CD4-positive, alpha-beta T cell treated with Interleukin-1 beta for 1 hour (primary cell): Measurements from ENCODE around the gene DDX28.
"Not testable (repeated sequence)": the region's sequence is repeated elsewhere in the genome, so short reads cannot be mapped to it uniquely, and the experiment has no call there.

ENCODE experiments used
- DNase-seq, 2 donors: peaks; one replicate each; pipeline ENCODE4 v3.0.0-alpha.2; 2020 to 2022

The DDX28 gene

DNA sequence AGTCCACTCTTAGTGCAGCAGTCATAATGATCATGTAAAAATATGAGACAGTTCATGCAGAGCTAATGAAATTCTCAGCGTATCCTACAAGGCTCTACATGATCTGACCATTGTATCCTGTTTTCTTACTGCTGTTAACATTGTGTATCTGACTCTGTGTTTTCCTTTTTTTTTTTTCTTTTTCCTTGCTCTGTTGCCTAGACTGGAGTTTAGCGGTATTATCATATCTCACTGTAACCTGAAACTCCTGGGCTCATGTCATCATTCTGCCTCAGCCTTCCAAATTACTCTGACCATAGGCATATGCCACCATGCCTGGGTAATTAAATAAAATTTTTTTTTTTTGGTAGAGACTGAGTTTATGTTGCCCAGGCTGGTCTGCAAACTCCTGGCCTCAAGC, 12.2 kb upstream of the DDX28 start:
- no peak for DNase-seq

- no peak for DNase-seq
Observed at GRCh38 chr16:68033101-68033500, 10.1 kb upstream of the DDX28 start.

- DNase-seq: no peak
Observed at GRCh38 chr16:68031951-68032350, 8.9 kb upstream of the DDX28 start.

GRCh38 chr16:68030108-68030507, 7.1 kb upstream of the DDX28 start:
- not testable (repeated sequence) for DNase-seq

DNA sequence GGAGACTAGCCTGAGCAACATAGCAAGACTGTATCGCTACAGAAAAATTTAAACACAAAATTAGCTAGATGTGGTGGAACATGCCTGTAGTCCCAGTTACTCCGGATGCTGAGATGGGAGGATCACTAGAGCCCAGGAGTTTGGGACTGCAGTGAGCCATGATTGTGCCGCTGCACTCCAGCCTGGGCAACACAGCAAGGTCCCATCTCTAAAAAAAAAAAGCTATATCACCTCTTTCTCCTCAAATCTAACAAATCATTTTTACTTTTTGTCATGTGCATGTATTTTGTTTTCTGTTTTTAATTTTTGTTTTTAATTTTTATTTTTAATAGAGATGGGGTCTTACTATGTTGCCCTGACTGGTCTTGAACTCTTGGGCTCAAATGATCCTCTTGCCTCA, 6.0 kb upstream of the DDX28 start:
- DNase-seq: no peak

GRCh38 chr16:68022278-68022727, 729 bp downstream of the DDX28 start:
- no peak for DNase-seq

DNA sequence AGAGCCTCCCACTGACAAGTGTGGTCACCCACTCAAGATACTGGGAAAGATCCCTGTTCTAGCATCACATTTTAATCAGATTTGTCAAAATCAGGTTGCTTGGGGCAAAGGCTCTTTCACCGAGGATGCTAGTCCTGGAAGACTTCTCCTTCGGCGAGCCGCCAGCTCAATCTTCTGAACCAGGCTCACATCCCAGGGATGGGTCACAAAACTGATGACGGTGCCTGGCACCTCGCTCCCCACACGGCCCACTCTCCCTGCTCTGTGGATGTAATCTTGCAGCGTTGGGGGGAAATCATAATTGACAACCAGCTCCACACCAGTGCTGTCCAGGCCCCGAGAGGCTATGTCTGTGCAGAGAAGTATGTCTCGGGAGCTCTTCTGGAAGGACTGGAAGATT, 1.5 kb downstream of the DDX28 start:
- no peak for DNase-seq

DNA sequence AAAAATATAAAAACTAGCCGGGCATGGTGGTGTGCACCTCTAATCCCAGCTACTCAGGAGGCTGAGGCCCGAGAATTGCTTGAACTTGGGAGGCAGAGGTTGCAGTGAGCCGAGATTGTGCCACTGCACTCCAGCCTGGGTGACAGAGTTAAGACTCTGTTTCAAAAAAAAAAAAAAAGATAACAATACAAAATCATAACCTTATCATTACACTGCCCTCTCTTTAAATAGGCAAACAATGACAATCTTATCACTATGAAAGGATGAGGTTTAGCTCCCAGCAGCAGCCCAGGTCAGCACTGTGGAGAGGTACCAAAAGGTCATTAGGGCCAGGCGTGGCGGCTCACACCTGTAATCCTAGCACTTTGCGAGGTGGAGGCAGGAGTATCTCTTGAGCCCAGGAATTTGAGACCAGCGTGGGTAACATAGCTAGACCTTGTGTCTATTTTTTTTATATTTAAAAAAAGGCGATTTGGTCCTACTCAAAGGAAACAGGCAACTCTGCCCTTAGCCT, 3.8 kb downstream of the DDX28 start:
- DNase-seq: no peak

DNA sequence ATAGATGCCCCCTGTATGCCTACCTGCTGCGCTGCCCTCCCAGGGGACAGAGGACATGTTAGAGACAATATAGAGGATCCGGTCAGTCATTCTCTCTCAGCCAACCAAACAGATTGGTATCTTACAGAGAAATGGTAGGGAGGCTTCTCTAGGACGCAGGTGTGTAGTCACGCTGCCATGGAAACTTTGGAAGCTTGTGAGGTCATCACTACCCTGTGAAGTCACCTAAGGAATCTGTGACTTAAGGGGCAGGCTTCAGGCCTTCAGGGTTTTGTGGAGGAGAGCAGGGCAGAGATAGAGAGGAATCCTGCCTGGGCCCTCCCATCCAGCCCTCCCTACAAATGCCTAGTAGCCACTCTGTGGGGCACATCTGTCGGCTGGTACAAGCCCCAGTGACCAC, 7.4 kb downstream of the DDX28 start, which contains the start of gene DPEP2NB:
TSS of gene DPEP2NB (minus strand) at position 231 of the 400 bp plus-strand sequence. CDS start at position 90, 141 bp downstream.
- no peak for DNase-seq

DNA sequence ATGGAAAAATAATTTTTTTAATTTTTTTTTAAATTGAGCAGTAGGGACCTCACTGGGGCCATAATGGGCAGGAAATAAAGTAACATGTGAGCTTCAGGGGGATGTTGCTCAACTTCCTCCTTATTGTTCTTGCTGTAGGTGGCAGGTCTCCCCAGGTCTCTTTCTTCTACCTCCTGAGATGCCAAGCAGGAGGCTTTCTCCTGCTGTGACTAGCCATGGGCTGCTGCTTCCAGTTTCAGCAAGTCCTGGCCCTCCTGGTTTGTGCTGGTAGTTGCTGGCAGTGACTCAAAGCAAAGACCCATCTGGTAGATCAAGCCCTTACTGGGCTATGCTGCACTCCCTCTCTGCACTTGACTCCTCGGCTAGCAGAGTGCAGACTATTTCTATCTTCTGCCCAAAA, 9.6 kb downstream of the DDX28 start:
- DNase-seq: no peak

DNA sequence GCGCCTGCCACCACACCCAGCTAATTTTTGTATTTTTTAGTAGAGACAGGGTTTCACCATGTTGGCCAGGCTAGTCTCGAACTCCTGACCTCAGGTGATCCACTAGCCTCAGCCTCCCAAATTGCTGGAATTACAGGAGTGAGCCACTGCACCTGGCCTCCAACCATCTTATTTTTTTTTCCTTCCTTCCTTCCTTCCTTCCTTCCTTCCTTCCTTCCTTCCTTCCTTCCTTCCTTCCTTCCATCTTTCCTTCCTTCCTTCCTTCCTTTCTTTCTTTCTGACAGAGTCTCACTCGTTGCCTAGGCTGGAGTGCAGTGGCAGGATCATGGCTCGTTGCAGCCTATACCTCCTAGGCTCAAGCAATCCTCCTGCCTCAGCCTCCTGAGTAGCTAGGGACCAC, 13.2 kb downstream of the DDX28 start:
- not testable (repeated sequence) for DNase-seq

DNA sequence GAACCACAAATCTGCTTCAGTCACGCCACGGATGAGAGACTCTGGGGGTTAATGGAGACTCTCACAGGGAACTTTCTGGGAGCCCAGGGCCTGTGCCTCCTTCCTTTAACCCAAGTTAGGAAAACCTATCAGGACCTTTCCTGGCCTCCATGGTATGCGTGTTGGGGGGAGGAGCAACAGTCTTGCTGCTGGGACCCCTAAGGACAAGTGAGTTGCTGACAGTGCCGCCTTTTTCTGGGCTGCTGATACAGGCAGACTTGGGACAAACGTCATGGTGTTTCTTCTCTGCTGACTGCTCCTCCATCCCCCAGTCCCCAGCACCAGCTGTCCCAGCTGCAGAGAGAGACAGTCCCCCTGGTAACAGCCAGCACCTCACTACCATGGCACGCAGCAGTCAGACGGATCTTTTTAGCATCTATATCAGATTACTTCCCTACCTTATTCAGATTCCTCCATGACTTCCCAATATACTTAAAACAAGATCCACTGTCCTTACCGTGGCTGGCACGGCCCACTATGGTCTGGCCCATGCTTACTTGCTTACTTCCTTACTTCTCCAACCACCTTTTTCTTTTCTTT, 13.8 kb downstream of the DDX28 start:
- no peak for DNase-seq

DNA sequence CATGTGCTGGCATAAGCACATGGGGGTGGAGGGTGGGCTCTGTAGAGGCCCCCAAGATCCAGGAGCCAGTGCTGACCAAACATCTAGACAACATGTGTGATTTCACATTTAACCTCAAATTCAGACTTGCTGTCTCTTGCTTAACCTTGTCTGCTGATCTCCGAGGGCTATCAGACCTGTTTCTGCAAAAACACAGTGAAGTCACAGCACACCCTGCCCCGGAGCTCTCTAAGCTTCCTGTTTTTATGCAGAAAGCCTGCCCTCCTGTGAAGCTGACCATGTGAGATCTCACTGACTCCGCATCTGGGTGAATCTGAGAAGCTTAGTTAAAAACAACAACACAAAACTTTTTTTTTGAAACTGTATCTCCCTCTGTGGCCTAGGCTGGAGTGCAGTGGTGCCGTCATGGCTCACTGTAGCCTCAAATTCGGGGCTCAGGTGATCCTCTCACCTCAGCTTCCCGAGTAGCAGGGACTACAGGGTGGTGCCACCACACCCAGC, 17.2 kb downstream of the DDX28 start:
- peak; percentile 70 to 82 for DNase-seq

DNA sequence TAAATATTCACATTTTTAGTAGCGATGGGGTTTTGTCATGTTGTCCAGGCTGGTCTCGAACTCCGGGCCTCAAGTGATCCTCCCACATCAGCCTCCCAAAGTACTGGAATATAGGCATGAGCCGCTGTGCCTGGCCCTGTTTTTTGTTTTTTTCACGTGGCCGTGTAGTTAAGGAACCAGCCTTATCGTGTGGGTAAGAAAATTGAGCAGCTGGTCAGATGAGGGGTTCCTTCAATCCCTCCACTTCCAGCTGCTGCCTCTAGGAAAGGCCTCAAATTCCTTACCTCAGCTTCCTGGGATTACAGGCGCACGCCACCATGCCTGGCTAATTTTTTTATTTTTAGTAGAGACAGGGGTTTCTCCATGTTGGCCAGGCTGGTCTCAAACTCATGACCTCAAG, 17.8 kb downstream of the DDX28 start:
- no peak for DNase-seq

DNA sequence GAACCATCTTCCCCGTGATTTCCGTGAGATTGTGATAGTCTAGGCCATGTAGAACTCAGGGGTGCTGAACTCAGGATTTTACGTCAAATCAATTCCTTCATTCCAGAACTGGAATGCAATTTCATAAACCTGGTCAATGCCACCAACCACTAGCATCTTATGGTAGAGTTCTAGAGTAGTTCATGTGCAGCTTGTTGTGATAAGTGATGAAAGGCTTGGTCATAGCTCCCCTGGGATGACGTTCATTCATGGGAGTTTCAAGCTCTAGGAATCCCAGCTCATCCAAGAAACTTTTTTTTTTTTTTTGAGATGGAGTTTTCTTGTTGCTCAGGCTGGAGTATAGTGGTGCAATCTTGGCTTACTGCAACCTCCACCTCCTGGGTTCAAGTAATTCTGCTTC, 20.0 kb downstream of the DDX28 start:
- DNase-seq: no peak

GRCh38 chr16:68000450-68000849, 22.6 kb downstream of the DDX28 start:
- DNase-seq: peak in 1 of 2 donors; percentile 10

DNA sequence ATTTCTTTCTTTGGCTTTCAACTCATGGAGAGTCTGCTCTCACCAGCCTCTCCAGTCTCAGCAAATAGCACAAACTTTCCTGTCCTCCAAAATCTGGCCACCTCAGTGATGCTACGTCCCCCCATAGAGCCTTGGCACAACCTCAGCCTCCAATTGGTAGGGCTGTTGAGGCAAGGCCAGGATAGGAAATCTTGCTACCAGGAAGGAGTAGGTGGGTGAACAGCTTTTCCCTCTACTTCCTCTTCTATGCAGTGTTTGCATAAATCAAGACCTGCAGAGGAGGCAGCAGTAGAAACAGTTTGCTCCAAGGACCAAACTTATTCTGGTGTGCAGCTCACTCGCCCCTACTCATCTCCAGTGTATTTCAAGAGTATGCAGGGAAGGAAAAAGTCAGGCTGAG, 23.0 kb downstream of the DDX28 start:
- DNase-seq: no peak

DNA sequence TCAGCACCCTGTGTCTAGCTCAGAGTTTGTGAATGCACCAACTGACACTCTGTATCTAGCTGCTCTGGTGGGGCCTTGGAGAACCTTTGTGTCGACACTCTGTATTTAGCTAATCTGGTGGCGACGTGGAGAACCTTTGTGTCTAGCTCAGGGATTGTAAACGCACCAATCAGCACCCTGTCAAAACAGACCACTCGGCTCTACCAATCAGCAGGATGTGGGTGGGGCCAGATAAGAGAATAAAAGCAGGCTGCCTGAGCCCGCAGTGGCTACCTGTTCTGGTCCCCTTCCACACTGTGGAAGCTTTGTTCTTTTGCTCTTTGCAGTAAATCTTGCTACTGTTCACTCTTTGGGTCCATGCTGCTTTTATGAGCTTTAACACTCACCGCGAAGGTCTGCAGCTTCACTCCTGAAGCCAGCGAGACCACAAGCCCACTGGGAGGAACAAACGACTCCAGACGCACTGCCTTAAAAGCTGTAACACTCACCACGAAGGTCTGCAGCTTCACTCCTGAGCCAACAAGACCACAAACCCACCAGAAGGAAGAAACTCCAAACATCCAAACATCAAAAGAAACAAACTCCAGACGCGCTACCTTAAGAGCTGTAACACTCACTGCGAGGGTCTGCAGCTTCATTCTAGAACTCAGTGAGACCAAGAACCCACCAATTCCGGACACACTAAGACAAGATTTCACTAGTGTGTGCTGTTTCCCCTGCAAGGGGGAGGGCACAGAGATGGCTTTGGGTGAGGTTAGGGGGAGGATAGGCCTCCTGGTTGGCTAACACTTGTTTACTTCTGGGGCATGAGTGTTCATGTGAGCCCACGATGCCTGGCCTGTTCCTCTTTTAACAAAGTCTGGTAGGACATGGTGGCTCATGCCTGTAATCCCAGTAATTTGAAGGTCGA, 24.0 kb downstream of the DDX28 start, which contains the start of gene DPEP2:
TSS of gene DPEP2 (minus strand) at position 706 of the 910 bp plus-strand sequence. CDS start 6,272 bp downstream, outside the sequence.
- peak; percentile 60 to 70 for DNase-seq

DNA sequence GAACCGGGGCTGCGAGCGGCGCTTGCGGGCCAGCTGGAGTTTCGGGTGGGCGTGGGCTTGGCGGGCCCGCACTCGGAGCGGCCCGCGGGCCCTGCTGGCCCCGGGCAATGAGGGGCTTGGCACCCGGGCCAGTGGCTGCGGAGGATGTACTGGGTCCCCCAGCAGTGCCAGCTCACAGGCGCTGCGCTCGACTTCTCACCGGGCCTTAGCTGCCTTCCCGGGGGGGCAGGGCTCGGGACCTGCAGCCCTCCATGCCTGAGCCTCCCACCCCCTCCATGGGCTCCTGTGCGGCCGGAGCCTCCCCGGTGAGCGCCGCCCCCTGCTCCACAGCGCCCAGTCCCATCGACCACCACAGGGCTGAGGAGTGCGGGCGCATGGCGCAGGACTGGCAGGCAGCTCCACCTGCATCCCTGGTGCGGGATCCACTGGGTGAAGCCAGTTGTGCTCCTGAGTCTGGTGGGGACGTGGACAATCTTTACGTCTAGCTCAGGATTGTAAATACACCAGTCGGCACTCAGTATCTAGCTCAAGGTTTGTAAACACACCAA, 24.7 kb downstream of the DDX28 start:
- not testable (repeated sequence) for DNase-seq

DNA sequence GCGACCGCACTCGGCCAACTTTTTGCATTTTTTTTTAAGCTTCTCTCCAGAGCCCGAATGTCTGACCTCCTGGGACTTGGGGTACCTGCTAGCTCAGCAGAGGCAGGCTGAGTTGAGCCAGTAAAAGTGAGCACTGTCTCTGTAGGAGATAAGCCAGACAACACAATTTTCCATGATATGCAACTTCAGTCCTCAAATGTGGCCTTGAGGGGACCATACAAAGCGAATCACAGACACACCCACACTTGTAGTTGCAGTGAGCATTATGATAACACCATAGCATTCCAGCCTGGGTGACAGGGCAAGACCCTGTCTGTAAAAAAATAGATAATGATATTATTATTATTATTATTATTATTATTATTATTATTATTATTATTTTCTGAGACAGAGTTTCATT, 26.4 kb downstream of the DDX28 start:
- no peak for DNase-seq

DNA sequence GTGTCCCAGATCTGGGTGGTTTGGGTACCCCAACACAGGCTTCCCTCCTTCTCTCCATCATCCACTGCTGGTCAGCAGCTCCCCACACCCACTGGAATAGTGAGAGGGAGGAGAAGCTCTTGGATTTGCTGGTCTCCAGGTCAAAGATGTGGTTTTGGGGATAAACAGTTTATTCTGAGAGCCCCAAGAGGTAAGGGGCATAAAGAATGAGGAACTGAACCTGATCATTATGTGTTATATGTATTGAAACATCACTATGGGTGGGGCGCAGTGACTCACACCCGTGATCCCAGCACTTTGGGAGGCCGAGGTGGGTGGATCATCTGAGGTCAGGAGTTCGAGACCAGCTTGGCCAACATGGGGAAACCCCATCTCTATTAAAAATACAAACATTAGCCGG, 27.6 kb downstream of the DDX28 start:
- peak; percentile 34 to 78 for DNase-seq

GRCh38 chr16:67994040-67994408, 29.0 kb downstream of the DDX28 start:
- not testable (repeated sequence) for DNase-seq
